Spleen (tissue), 7 donors: ENCODE data around the gene CCN5.

Experiments
- CTCF ChIP-seq, 11 experiments: fragments of 200-600 bp in 7 of 11; fragments of 450-650 bp in 4 of 11; sonication (generic) in 4 of 11; IDR thresholded peaks in 8 of 11; conservative IDR thresholded peaks in 3 of 11; 1 replicate in 7 of 11; 2 replicates in 4 of 11; pipeline versions ENCODE4 v1.4.0 to v1.8.0; 2016 to 2021; ENCODE audit warnings: antibody characterized with exemption in 11 of 11, inconsistent platforms in 4 of 11, mild to moderate bottlenecking in 1 of 11
- POLR2A ChIP-seq, 3 donors: fragments of 450-650 bp; IDR thresholded peaks; one replicate each; pipeline ENCODE4 v1.5.1; 2017; ENCODE audit warnings: antibody characterized with exemption in 3 of 3, mild to moderate bottlenecking in 1 of 3
- donor health status: DM: no; HTN: no; CAD: no; lungs with moderate emphysema.
- donor health status: DM: no; HTN: no; CAD: no.
- donor health status: DM: no; HTN: no; CAD: no.

- no peak for TF ChIP-seq CTCF (IDR thresholded peaks at IDR 0.05 in 8 of 11, conservative IDR thresholded peaks at IDR 0.05 in 3 of 11)
- TF ChIP-seq POLR2A (IDR thresholded peaks at IDR 0.05), result no peak
Measured at GRCh38 chr20:44703956-44704488, 11.1 kb upstream of the CCN5 start.
